Endodermal cell (in vitro differentiated cells): ENCODE data around the gene SLC24A4. TPM values are rescaled to one million over a fixed set of nuclear protein-coding genes. Genes with fewer than 3 reads are reported as not detected.

Experiments
- DNase-seq: peaks from one replicate; pipeline ENCODE4 v3.0.0-alpha.2; 2017
- H3K27ac ChIP-seq: 2 replicates; pipeline ENCODE4 v1.5.1; 2013; ENCODE audit warnings: mild to moderate bottlenecking, low read depth, low read length, moderate library complexity
- H3K27me3 ChIP-seq: 2 replicates; pipeline ENCODE4 v1.6.1; 2013; ENCODE audit warnings: mild to moderate bottlenecking, low read length, moderate library complexity; ENCODE audit not compliant: insufficient read depth, control insufficient read depth, poor library complexity, severe bottlenecking
- H3K36me3 ChIP-seq: 2 replicates; pipeline ENCODE4 v1.7.0; 2013; ENCODE audit warnings: mild to moderate bottlenecking, low read length, moderate library complexity; ENCODE audit not compliant: control insufficient read depth, insufficient read depth
- H3K4me1 ChIP-seq: one replicate; pipeline ENCODE4 v1.7.0; 2013; ENCODE audit warnings: low read length; ENCODE audit not compliant: control insufficient read depth, insufficient read depth
- H3K4me3 ChIP-seq: 2 replicates; pipeline ENCODE4 v1.5.1; 2013; ENCODE audit warnings: mild to moderate bottlenecking, low read length, moderate library complexity
- H3K9ac ChIP-seq: 2 replicates; pipeline ENCODE4 v1.6.1; 2013; ENCODE audit warnings: mild to moderate bottlenecking, low read length, moderate library complexity; ENCODE audit not compliant: poor library complexity, severe bottlenecking; ENCODE audit errors: extremely low read depth
- H3K9me3 ChIP-seq: 2 replicates; pipeline ENCODE4 v1.6.1; 2013; ENCODE audit warnings: mild to moderate bottlenecking, low read length, moderate library complexity; ENCODE audit not compliant: control insufficient read depth
- H3K27ac Mint-ChIP-seq: 2 replicates; pipeline ENCODE4 v1.8.0; 2020; ENCODE audit warnings: mixed read lengths
- H3K27me3 Mint-ChIP-seq: 2 replicates; pipeline ENCODE4 v1.8.0; 2021; ENCODE audit warnings: mild to moderate bottlenecking, mixed read lengths; ENCODE audit not compliant: insufficient read depth
- H3K36me3 Mint-ChIP-seq: 2 replicates; pipeline ENCODE4 v1.8.0; 2020; ENCODE audit warnings: low read depth, mixed read lengths
- H3K4me1 Mint-ChIP-seq: 2 replicates; pipeline ENCODE4 v1.8.0; 2020; ENCODE audit warnings: mixed read lengths
- H3K4me3 Mint-ChIP-seq: 2 replicates; pipeline ENCODE4 v1.8.0; 2020; ENCODE audit warnings: mild to moderate bottlenecking, moderate library complexity, mixed read lengths
- H3K9me3 Mint-ChIP-seq: 2 replicates; pipeline ENCODE4 v1.8.0; 2020; ENCODE audit warnings: mild to moderate bottlenecking, mixed read lengths
- WGBS, 2 experiments: methylation state at CpG; one replicate each; pipeline versions ENCODE4 v1.1.5 to v1.1.7; 2013; ENCODE audit warnings: missing lambda C conversion rate in 2 of 2, mixed read lengths in 1 of 2; ENCODE audit not compliant: insufficient coverage in 1 of 2, insufficient read length in 1 of 2; 5-methylcytosine and 5-hydroxymethylcytosine counted together
- total RNA-seq, 2 donors: library from RNA; stranded (reverse); fragmentation: NEBNext Ultra II Directional in 1 of 2; extraction: Animal tissue kit (Norgen Biotek cat#: 25700) in 1 of 2; gene quantifications; 2 replicates in 1 of 2; 3 replicates in 1 of 2; pipeline ENCODE4 v1.2.1, GENCODE V29; 2021
- TF ChIP-seq, protein P1 (sequence below): fragments of 200-600 bp; sonication (generic); conservative IDR thresholded peaks from 2 replicates; pipeline ENCODE4 v1.5.0; 2021; ENCODE audit warnings: antibody characterized with exemption, mild to moderate bottlenecking

The SLC24A4 gene
- total RNA-seq, 2 donors from 2014 or later, result 0.09 to 0.29 TPM

DNA sequence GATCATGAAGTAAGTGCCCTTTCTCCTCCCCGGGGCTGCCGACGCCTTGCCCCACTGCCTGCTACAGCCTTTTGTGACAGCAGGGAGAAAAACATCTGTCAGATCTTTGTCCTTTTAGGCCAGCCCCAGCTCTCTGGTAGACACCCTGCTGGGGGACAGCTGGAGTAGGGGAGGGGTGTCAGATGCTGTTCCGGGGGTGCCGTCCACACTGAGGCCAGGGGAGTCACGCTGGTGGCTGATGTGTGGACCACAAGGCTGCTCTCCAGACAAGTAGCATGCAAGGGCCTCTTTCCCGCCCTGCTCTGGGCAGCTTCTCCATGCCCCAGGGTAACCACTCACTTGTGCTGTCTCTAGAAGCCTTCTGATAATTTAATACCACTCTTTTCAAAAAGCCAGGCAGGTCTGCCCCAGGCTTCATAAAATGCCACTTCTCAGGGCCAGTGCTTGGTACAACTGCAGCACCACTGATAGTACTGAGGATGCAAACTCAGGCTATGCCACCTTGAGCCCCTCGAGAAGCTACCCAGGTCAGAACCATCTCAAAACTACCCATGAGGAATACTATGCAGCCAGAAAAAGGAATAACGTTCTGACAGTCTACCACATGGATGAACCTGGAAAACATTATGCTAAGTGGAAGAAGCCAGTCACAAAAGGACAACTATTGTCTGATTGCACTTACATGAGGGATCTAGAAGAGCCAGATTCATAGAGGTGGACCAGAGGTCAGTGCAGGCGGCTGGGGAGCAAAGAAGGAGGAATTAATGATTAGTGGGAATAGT lies 124.6 kb downstream of the SLC24A4 start:
- Histone ChIP-seq H3K9ac (no peak overlapping the region), H3K27ac (no peak overlapping the region), H3K4me3 (no peak overlapping the region), H3K27me3 (peaks cover 1% of the 10 kb centered on the region), H3K36me3 (no peaks in the 10 kb centered on the region), H3K9me3 (peaks cover 4% of the 10 kb centered on the region), H3K4me1 (peaks cover 6% of the 10 kb centered on the region)
- 85 to 88% methylated on average over 7 to 10 of the region's 10 CpGs for WGBS, 2 experiments
- TF ChIP-seq, protein P1, sequence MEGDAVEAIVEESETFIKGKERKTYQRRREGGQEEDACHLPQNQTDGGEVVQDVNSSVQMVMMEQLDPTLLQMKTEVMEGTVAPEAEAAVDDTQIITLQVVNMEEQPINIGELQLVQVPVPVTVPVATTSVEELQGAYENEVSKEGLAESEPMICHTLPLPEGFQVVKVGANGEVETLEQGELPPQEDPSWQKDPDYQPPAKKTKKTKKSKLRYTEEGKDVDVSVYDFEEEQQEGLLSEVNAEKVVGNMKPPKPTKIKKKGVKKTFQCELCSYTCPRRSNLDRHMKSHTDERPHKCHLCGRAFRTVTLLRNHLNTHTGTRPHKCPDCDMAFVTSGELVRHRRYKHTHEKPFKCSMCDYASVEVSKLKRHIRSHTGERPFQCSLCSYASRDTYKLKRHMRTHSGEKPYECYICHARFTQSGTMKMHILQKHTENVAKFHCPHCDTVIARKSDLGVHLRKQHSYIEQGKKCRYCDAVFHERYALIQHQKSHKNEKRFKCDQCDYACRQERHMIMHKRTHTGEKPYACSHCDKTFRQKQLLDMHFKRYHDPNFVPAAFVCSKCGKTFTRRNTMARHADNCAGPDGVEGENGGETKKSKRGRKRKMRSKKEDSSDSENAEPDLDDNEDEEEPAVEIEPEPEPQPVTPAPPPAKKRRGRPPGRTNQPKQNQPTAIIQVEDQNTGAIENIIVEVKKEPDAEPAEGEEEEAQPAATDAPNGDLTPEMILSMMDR, result no peak
- peaks cover 10% of the 10 kb centered on the region for H3K9me3 Mint-ChIP-seq
- no peak overlapping the region for H3K4me3 Mint-ChIP-seq
- peaks cover 5% of the 10 kb centered on the region for H3K27me3 Mint-ChIP-seq
- no peak for DNase-seq
- H3K27ac Mint-ChIP-seq, result no peak overlapping the region
- H3K4me1 Mint-ChIP-seq, result peaks cover 8% of the 10 kb centered on the region
- no peaks in the 10 kb centered on the region for H3K36me3 Mint-ChIP-seq

DNA sequence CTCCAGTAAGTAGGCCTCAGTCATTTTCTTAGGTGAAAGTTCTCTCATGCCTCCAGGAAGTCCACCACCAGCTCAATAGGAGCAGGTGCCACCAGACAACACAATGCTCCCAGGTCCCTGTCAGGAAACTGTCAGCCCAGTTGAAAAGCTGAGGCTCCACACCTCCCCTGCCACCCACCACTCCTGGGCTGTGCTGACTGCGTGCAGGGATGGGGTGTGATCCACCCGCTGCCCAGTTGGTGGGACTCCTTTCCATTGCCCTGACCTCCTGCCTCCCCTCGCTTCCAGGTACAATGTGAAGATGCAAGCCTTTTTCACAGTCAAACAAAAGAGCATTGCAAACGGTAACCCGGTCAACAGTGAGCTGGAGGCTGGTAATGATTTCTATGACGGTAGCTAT lies 125.8 kb downstream of the SLC24A4 start:
- 88 to 94% methylated on average over 5 to 6 of the region's 6 CpGs for WGBS, 2 experiments
- H3K27ac Mint-ChIP-seq, result no peak overlapping the region

DNA sequence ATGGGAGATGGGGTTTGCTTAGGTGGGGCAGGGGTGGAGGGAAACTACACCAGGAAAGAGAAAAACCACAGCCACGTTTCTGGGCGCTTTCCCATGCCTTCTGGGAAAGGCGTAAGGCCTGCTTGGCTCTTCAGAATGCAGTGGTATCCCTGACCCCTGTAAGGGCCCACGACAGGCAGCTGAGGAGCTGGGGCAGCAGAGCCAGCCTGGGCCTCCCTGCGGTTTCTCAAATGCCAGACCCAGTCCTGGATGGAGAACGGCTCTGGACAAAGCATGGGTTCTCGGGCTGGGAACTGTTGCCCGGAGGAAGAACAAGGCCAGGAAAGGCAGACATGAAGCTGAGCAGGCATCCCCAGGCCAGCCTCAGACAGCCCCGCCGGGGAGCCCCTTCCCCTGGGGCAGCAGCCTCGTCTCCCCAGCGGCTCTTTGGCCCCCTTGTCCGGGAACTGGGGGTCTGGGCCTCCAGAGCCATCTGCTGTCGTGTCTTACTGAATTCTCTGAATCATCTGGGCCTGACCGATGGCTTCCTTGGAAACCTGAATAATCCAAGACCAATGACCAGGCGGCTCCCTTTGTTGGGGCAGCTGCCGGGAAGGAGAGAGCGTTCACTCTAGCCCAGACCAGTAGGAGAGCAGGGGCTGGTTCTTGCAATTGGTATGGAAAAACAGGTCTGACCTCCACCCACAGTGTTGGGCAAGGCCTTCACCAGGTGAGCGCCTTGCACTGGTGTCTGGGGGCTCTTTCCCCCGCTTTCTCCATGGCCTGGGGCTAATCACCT lies 126.6 kb downstream of the SLC24A4 start:
- H3K4me1 ChIP-seq, result peaks cover 6% of the 10 kb centered on the region
- 88 to 92% methylated on average over 13 to 20 of the region's 20 CpGs for WGBS, 2 experiments
- Mint-ChIP-seq H3K9me3 (peaks cover 10% of the 10 kb centered on the region), H3K36me3 (no peaks in the 10 kb centered on the region), H3K27ac (no peak overlapping the region), H3K4me3 (no peak overlapping the region), H3K27me3 (peaks cover 8% of the 10 kb centered on the region), H3K4me1 (peaks cover 8% of the 10 kb centered on the region)
- H3K27ac ChIP-seq, result peak overlapping the region; percentile 93
- no peaks in the 10 kb centered on the region for H3K36me3 ChIP-seq
- H3K9me3 ChIP-seq, result peaks cover 4% of the 10 kb centered on the region
- TF ChIP-seq, protein P1, result no peak
- peaks cover 7% of the 10 kb centered on the region for H3K27me3 ChIP-seq
- no peak overlapping the region for H3K4me3 ChIP-seq
- DNase-seq, result peak; percentile 40
- H3K9ac ChIP-seq, result no peak overlapping the region

More for the DNA sequence above, 125.8 kb downstream of the SLC24A4 start:
- Histone ChIP-seq H3K9ac (no peak overlapping the region), H3K27ac (peak overlapping the region; percentile 93), H3K27me3 (peaks cover 7% of the 10 kb centered on the region), H3K36me3 (no peaks in the 10 kb centered on the region), H3K9me3 (peaks cover 4% of the 10 kb centered on the region), H3K4me1 (peaks cover 6% of the 10 kb centered on the region), H3K4me3 (no peak overlapping the region)
- Mint-ChIP-seq H3K27me3 (peaks cover 8% of the 10 kb centered on the region), H3K4me1 (peaks cover 8% of the 10 kb centered on the region), H3K36me3 (no peaks in the 10 kb centered on the region), H3K4me3 (no peak overlapping the region), H3K9me3 (peaks cover 10% of the 10 kb centered on the region)
- DNase-seq, result no peak
- TF ChIP-seq, protein P1, result no peak
